ENCODE data around the gene AP5M1.
"Not testable (repeated sequence)": the region's sequence is repeated elsewhere in the genome, so short reads cannot be mapped to it uniquely, and the experiment has no call there.

AP5M1 gene, protein sequence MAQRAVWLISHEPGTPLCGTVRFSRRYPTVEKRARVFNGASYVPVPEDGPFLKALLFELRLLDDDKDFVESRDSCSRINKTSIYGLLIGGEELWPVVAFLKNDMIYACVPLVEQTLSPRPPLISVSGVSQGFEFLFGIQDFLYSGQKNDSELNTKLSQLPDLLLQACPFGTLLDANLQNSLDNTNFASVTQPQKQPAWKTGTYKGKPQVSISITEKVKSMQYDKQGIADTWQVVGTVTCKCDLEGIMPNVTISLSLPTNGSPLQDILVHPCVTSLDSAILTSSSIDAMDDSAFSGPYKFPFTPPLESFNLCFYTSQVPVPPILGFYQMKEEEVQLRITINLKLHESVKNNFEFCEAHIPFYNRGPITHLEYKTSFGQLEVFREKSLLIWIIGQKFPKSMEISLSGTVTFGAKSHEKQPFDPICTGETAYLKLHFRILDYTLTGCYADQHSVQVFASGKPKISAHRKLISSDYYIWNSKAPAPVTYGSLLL

DNA sequence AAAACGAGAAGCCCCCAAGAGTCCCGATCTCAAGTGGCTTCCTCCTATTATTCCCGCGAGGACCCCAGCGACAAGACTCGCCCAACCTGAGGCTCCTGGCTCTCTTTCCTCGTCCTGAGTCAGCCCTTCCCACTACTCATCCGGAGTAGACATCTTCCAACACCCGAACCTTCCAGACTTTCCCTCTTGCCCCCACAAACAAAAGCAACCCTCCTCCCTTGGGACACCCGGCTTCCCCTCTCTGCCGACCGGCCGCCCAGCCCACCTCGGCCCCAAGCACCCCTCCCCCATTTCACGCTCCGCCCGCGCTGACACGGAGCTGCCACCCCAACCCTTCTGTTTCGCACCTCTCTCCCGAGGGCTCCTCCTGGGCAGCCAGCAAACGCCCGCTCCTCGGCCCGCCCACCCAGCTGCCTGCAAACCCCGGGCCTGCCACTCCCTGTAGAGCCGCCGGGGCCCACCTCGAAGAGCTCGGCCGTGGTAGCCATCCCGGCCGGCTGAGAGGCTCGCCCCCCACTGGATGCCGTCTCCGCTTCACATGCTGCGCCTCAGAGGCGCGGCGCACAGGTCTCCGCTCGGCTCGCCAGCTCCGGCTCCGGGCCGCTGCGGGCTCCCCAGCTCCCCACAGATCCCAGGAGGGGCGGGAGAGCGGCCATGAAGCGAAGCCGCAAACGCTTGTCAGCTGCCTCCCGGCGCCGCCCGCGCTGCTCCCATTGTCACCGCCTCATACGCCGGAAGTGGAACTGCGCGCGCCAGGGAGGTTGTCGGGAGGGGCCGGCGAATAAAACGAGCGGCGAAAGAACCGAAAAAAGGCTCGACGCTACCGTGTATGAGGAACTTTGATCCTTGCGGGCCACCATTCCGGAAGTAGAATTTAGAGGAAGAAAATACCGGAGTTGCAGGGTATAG, at the start of gene AP5M1, which contains the start of gene EXOC5:
AP5M1 (plus strand) TSS at position 811 of the 909 bp plus-strand sequence. CDS start 344 bp downstream, outside the sequence.
EXOC5 (minus strand) TSS at position 745 of the 909 bp plus-strand sequence; CDS start at position 488, 257 bp downstream.
- in situ Hi-C loops (cut with HindIII; ENCODE audit: low pct_ligation_motif_present, low pct_unique_long_range_greater_than_20kb, low sequenced_read_pairs), result no loop called here
- peak; percentile 92 for DNase-seq

DNA sequence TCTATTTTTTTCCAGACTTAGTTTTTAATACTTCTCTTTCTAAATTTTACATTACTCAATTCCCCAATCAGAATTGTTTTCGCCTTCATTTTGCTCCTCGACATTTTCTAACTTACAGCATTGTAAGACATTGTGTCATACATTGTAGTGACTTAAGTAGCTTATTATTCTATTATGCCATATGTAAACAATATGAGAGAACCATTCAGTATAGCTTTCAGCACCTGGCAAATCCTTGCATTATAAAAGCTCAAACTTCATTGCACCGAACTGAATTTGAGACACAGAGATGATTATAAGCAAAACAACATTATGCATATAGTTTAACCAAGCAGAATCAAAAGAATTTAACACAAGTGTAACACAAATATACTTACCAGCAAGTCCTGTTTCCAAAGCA, 46.8 kb upstream of the AP5M1 start:
- in situ Hi-C loops (cut with HindIII; ENCODE audit: low pct_ligation_motif_present, low pct_unique_long_range_greater_than_20kb, low sequenced_read_pairs), result no loop called here
- DNase-seq, result no peak

DNA sequence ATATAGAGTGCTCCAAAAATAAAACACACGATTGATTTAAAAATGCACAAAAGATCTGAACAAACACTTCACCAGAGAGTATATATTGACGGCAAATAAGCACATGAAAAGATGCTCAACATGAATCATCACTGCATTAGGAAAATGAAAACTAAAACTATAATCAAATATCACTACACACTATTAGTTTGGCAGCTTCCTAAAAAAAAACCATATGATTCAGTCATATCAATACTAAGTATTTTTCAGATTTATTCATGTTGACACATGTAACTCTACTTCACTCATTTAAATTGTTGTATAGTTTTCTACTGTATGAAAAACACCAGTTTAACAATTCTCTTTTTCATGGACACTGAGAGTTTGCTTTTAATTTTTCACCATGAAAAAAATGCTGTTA, 41.7 kb upstream of the AP5M1 start:
- in situ Hi-C loops (cut with HindIII; ENCODE audit: low pct_ligation_motif_present, low pct_unique_long_range_greater_than_20kb, low sequenced_read_pairs), result no loop called here

DNA sequence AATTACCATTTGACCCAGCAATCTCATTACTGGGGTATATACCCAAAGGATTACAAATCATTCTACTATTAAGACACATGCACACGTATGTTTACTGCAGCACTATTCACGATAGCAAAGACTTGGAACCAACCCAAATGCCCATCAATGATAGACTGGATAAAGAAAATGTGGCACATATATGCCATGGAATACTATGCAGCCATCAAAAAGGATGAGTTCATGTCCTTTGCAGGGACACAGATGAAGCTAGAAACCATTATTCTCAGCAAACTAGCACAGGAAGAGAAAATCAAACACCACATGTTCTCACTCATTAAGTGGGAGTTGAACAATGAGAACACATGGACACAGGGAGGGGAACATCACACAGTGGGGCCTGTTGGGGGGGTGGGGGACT, 40.5 kb upstream of the AP5M1 start:
- DNase-seq; in situ Hi-C loops (cut with HindIII; ENCODE audit: low pct_ligation_motif_present, low pct_unique_long_range_greater_than_20kb, low sequenced_read_pairs): not testable (repeated sequence)

More for the DNA sequence above, 41.7 kb upstream of the AP5M1 start:
- no peak for DNase-seq

DNA sequence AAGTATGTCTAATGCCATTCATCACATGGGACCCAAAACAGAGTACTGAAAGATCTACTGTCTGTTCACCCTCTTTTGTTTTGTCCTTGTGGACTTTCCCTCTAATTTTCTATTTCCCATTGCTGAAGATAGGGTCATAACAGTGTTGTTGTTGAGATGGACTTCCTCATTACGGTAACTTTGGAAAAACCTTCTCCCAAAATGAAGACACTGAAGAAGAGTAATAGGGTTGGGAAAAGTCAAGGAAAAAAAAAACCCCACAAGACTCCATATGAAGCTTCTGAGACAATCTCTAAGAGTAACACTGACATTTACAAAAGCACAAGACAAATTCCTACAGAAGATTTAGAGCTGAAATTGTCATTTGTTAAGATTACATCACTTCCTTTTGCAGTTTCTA, 36.8 kb upstream of the AP5M1 start:
- DNase-seq, result no peak
- in situ Hi-C loops (cut with HindIII; ENCODE audit: low pct_ligation_motif_present, low pct_unique_long_range_greater_than_20kb, low sequenced_read_pairs), result no loop called here

DNA sequence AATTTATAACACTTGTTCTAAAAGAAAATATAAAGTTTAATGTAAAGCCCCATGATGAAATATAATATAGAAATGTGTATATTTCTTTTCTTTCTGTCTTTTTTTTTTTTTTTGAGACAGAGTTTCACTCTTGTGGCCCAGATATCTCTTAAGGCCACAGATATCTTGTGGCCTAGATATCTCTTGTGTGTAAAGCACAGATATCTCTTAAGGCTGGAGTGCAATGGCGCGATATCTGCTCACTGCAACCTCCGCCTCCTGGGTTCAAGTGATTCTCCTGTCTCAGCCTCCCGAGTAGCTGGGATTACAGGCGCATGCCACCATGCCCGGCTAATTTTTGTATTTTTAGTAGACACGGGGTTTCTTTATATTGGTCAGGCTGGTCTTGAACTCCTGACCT, 28.7 kb upstream of the AP5M1 start:
- DNase-seq; in situ Hi-C loops (cut with HindIII; ENCODE audit: low pct_ligation_motif_present, low pct_unique_long_range_greater_than_20kb, low sequenced_read_pairs): not testable (repeated sequence)

DNA sequence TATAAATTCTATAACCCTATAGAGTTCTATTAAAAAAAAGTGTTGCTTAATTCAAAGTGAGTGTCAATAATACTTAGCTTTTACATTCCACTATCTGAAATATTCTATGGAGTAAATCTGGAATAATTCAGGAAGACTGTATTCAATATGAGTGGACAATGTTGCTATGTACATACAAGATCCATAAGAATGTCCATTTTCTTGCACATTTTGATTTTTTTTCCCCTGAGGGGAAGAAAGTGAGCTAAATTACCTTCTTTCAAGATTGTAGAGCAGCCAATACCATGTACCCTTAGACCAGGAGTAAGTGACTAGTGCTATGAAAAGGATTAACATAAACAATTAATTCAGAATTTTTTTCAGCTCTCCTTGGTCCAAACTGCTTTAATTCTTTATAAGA, 25.5 kb upstream of the AP5M1 start:
- no peak for DNase-seq
- in situ Hi-C loops (cut with HindIII; ENCODE audit: low pct_ligation_motif_present, low pct_unique_long_range_greater_than_20kb, low sequenced_read_pairs), result no loop called here

DNA sequence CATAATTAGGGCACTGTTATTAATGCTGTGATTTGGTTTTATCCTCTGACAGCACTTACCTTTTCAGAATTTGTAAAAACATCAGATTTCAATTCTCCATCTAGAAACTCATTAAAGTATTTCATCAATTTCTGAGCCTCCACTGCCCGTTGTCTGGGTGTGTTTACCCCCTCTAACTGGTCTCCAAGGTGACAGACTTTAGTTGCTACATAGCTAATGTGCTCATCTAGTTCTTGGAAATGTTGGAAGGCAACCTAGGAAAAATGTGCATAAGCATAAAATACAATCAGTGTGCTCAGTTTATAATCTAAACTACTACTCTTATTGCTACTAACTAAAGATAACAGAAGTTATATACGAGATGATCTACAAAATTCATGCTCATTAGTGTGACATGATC, 24.7 kb upstream of the AP5M1 start:
- no peak for DNase-seq
- in situ Hi-C loops (cut with HindIII; ENCODE audit: low pct_ligation_motif_present, low pct_unique_long_range_greater_than_20kb, low sequenced_read_pairs), result no loop called here

DNA sequence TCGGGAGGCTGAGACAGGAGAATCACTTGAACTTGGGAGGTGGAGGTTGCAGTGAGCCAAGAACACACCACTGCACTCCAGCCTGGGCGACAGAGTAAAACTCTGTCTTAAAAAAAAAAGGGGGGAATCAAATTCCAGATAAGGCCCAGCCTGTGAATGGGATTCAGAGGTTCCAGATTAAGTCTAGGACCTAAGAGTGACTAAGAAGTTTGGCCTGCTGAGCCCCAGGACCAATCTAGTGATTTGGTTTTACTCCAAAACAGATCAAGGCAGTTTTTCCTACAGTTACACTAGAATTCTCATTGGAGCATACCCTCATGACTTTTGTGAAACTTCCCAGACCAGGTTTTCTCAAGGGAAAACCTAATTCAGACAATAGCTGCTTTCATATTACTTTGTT, 22.8 kb upstream of the AP5M1 start:
- in situ Hi-C loops (cut with HindIII; ENCODE audit: low pct_ligation_motif_present, low pct_unique_long_range_greater_than_20kb, low sequenced_read_pairs), result no loop called here
- DNase-seq, result no peak

DNA sequence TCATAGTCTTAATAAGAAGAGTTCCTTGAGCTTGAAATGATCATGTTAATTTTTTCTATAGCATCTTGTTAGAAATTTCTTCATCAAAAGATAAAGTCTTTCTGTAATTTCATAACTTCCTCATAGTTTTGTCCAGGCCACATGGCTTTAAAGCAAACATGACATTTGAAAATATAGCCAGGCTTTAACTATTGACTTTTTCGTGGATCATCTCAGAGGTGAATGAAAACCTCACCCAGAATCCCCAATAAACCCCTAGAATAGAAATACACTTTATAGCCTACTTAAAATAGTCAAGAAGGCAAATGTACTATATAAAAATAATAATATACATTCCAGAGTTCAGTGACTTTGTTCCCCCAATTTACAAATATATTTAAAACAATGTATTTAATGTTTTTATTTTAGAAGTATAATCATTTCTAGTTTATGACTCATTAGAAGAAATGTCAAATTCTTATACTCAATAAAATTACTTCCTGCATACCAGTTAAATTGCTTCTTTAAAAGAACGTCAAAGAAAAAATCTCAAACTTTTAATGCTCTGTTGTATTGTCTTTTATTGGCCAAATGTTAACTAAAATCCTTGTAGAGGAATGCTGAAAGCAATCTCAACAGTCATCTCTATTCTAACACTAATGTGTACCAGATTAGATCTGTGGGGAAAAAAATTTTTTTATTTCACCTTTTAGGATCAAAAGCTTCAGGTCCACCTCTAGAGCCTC, 21.7 kb upstream of the AP5M1 start:
- in situ Hi-C loops (cut with HindIII; ENCODE audit: low pct_ligation_motif_present, low pct_unique_long_range_greater_than_20kb, low sequenced_read_pairs), result no loop called here
- DNase-seq, result no peak

DNA sequence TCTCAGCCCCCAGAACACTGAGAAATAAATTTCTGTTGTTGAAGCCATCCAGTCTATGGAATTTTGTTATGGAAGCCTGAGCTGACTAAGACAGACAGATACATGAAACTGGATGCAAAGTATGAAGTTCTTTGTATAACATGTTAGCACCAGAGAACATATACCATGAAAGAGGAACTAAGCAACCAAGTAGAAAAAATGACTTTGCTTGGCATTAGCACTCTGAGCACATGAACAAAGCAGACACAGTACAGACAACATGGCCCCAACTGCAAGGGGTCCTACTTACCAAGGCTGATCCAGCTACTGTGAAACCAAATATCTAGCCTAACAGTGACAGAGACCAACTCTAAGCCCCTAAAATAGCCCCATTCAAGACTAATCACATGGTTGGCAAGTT, 13.9 kb upstream of the AP5M1 start:
- in situ Hi-C loops (cut with HindIII; ENCODE audit: low pct_ligation_motif_present, low pct_unique_long_range_greater_than_20kb, low sequenced_read_pairs), result no loop called here

DNA sequence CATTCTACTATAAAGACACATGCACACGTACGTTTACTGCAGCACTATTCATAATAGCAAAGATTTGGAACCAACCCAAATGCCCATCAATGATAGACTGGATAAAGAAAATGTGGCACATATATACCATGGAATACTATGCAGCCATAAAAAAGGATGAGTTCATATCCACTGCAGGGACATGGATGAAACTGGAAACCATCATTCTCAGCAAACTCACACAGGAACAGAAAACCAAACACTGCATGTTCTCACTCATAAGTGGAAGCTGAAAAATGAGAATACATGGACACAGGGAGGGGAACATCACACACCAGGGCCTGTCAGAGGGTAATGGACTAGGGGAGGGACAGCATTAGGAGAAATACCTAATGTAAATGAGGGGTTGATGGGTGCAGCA, 10.6 kb upstream of the AP5M1 start:
- in situ Hi-C loops (cut with HindIII; ENCODE audit: low pct_ligation_motif_present, low pct_unique_long_range_greater_than_20kb, low sequenced_read_pairs); DNase-seq: not testable (repeated sequence)

More for the DNA sequence above, 13.9 kb upstream of the AP5M1 start:
- DNase-seq, result no peak

DNA sequence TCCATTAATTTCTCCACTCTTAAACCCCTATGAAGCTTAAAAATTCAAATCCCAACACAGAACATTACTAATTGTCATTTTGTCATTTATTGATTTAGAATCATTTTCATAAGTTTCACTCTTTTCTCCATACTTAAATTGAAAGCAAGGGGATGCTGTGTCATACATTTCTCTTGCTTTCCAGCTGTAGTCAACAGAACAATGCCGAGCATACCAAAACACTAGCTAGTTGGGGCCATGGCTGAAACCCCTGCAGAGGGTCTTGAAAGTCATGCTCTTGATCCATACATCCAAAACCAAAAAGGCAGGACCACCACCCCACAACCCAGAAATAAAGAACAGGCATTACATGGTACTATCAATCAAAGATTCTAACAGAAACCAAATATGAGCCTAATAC, 9.1 kb upstream of the AP5M1 start:
- no peak for DNase-seq
- in situ Hi-C loops (cut with HindIII; ENCODE audit: low pct_ligation_motif_present, low pct_unique_long_range_greater_than_20kb, low sequenced_read_pairs), result no loop called here

DNA sequence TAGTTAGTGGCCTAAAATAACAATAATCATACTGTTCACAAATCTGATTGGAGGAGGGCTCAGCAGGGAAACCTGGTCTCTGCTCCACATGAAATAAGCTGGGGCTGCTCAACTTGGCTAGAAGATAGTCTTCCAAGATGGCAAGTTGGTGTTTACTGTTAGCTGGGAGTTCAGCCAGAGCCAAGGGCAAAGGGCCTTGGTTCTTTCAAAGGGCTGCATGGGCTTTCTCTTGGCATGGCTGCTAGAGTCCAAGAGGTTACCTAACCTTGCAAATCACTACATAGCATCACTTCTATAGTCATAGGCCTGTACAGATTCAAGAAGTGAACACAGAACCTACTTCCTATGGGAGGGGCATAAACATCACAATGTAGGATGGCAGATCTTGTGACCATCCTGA, 7.2 kb upstream of the AP5M1 start:
- no peak for DNase-seq
- in situ Hi-C loops (cut with HindIII; ENCODE audit: low pct_ligation_motif_present, low pct_unique_long_range_greater_than_20kb, low sequenced_read_pairs), result no loop called here

DNA sequence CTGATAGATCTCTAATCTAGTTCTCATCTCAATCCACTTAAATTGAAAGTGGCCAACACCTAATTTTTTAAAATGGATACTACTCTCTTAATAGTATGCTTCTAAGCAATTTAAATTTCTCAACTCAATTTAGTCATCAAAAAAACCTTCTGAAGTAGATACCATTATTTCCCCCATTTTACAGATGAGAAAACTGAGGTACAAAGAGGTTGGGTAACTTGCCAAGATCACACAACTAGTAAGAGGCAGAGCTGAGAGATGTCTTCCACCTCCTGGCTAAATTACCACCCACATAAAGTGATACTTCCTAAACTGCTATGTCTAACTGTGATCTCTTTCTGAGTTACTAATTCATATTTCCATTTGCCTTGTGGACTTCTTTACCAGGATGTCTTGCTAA, 6.7 kb upstream of the AP5M1 start:
- in situ Hi-C loops (cut with HindIII; ENCODE audit: low pct_ligation_motif_present, low pct_unique_long_range_greater_than_20kb, low sequenced_read_pairs), result no loop called here
- no peak for DNase-seq

DNA sequence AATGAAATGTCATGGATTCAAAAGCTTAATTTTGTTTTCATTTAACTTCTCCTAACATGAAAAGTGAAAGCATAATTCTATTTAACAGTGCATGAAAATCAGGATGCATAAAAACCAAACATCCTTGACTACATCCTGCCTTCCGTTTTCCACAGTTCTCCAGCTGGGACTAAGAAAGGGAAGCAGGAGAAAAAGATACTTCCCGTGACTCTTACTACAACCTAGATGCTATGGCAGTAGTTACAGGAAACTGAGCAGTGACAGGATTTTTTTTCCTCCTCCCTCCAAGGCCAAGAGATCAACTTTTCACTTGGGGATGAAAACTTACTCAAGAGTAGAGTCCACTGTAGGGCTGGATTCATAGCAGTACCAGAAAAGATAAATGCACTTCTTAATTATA, 2.7 kb upstream of the AP5M1 start:
- no peak for DNase-seq
- in situ Hi-C loops (cut with HindIII; ENCODE audit: low pct_ligation_motif_present, low pct_unique_long_range_greater_than_20kb, low sequenced_read_pairs), result no loop called here

DNA sequence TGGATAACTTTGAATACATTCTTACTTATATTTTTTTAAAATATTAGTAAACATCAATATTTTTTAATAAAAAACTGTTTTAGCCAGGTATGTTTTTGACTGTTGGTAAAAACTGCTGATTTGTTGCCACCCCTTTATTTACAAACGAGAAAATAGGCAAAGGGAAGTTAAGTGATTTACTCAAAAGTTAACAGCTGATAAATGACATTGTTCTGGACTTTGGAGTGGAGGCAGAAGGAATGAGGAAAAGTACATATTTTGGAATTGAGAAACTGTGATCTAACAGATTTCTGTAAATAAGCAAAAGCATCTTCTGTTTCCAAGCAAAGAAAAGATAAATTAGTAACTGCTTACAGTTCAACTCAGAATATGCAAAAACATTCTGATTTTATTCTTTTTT, 4.5 kb downstream of the AP5M1 start:
- DNase-seq, result no peak
- in situ Hi-C loops (cut with HindIII; ENCODE audit: low pct_ligation_motif_present, low pct_unique_long_range_greater_than_20kb, low sequenced_read_pairs), result no loop called here

DNA sequence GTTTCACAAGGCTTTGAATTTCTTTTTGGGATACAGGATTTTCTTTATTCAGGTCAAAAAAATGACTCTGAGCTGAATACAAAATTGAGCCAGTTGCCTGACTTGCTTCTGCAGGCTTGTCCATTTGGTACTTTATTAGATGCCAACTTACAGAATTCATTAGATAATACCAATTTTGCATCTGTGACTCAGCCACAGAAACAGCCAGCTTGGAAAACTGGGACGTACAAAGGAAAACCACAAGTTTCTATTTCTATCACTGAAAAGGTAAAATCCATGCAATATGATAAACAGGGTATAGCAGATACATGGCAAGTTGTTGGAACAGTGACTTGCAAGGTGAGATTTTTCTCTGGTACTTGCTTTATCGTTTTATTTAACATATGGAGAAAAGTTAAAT, 5.8 kb downstream of the AP5M1 start:
- no peak for DNase-seq

More for the DNA sequence above, 5.8 kb downstream of the AP5M1 start:
- in situ Hi-C loops (cut with HindIII; ENCODE audit: low pct_ligation_motif_present, low pct_unique_long_range_greater_than_20kb, low sequenced_read_pairs), result no loop called here
